Fibroblast of peridontal ligament (primary cell): ENCODE data around the gene CCDC88A.
"Not testable (repeated sequence)": the region's sequence is repeated elsewhere in the genome, so short reads cannot be mapped to it uniquely, and the experiment has no call there.

Experiments
- DNase-seq: peaks from one replicate; pipeline ENCODE4 v3.0.0-alpha.2; 2010; ENCODE audit errors: extremely low read depth

CCDC88A gene

GRCh38 chr2:55301277-55301676 is 118.4 kb downstream of the CCDC88A start:
- DNase-seq: no peak

DNA sequence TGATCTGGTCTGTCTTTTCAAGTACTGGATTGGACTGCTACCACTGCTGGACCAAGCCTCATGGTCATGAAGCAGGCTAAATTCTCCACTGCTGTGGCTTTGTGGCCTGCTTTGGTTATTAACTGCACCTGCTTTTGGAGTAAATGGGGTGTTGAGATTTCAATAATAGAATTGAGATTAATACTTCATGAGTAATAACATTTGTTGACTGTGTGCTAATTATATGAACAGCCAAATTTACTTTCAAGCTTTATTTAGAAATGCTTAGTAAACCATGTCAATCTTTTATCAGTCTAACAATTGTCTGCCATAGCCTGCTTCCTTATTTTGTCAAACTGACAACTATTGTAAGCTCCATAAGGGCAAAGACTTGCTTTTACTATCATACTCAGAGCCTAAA is 123.3 kb downstream of the CCDC88A start:
- no peak for DNase-seq

DNA sequence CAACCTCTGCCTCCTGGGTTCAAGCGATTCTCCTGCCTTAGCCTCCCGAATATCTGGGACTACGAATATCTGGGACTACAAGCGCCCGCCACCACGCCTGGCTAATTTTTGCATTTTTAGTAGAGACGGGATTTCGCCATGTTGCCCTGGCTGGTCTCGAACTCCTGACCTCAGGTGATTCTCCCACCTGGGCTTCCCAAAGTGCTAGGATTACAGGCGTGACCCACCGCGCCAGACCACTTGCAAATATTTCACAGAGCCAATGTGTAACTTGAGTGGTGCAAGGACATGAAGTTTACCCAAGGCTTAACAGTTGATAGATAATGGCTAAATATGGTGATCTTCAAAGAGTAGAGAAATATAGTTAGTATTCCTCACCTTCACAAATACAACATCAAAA is 136.6 kb downstream of the CCDC88A start:
- no peak for DNase-seq

- DNase-seq: peak; percentile 79
These were observed 137.3 kb downstream of the CCDC88A start for GRCh38 chr2:55282110-55282917.

- not testable (repeated sequence) for DNase-seq
These were observed 138.7 kb downstream of the CCDC88A start for GRCh38 chr2:55280851-55281546.

DNA sequence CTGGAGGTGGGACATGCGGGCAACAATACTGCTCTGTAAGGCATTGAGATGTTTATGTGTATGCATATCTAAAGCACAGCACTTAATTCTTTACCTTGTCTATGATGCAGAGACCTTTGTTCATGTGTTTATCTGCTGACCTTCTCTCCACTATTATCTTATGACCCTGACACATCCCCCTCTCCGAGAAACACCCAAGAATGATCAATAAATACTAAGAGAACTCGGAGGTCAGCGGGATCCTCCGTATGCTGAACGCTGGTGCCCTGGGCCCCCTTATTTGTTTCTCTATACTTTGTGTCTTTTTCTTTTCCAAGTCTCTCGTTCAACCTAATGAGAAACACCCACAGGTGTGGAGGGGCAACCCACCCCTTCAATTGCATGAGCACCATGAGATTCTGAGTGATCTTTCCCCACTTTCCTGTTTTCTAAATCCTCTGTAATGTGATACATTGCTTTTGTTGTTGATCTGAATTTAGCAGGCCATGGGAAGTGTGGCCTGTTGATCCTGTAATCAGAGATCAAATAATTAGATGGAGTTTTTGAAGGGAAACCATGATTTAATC is 139.7 kb downstream of the CCDC88A start:
- not testable (repeated sequence) for DNase-seq

- not testable (repeated sequence) for DNase-seq
These were observed 140.3 kb downstream of the CCDC88A start for GRCh38 chr2:55279214-55279835.

- no peak for DNase-seq
These were observed 142.3 kb downstream of the CCDC88A start for GRCh38 chr2:55277310-55277709.

DNA sequence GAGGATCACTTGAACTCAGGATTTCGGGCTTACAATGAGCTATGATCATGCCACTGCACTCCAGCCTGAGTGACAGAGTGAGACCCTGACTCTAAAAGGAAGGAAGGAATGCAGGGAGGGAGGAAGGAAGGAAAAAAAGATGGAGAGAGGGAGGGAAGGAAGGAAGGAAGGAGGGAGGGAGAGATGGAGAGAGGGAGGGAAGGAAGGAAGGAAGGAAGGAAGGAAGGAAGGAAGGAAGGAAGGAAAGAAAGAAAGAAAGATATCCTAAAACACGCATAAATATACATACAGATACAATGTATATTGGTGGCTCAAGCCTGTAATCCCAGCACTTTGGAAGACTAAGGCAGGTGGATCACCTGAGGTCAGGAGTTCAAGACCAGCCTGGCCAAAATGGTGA is 145.3 kb downstream of the CCDC88A start:
- DNase-seq: not testable (repeated sequence)

DNA sequence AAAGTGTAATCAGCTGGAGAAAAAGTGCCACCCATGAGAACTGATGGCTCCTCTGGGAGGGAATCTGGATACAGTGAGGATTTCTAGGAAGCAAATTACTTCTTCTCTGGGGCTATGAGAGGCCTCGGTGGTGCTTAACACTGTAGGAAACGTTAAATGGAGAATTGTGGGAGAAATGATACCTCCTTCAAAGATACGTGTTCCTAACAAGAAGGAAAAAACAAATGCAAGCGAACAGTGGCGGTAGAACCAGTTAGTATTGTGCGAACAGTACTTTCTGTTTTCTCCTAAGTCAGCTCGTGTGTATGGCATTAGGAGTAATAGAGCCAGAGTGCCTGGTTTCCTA is 150.0 kb downstream of the CCDC88A start:
- peak; percentile 26 for DNase-seq

DNA sequence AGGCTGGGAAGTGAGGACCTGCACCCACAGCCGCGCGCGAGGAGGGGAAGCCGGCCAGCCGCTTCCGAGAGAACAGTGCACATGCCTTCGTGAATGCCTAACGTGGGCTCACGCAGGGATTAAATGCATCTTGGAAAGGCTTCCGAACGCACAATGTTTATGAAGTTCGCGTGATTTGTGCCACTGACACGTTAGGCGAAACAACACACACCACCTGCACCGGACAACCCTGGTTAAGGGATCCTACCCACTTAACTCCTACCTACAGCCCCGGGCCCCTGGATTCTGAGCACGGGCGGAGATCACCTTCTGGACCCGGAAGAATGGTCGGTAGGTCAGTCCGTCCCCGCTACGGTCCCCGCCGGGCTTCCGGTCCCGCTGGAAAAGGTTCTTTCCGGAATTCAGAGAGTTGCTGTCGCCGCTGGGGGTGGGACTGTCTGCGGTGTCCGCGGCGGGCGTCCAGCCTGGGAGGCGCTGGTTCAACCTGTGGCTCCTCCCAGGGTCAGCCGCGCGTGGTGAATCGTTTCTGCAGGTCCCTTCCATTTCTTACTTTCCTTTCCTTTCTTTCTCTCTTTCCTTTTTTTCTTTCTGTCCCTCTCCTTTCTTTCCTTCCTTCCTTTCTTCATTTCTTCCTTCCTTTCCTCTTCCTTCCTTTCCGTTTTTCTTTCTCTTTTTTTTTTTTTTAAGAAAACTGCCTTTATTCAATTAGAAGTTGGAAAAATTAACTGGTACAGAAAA is 150.6 kb downstream of the CCDC88A start, which contains the start of gene MTIF2:
Gene MTIF2 (minus strand): TSS at position 325 of the 738 bp plus-strand sequence. CDS start 5,373 bp downstream, outside the sequence.
- DNase-seq: peak; percentile 89

DNA sequence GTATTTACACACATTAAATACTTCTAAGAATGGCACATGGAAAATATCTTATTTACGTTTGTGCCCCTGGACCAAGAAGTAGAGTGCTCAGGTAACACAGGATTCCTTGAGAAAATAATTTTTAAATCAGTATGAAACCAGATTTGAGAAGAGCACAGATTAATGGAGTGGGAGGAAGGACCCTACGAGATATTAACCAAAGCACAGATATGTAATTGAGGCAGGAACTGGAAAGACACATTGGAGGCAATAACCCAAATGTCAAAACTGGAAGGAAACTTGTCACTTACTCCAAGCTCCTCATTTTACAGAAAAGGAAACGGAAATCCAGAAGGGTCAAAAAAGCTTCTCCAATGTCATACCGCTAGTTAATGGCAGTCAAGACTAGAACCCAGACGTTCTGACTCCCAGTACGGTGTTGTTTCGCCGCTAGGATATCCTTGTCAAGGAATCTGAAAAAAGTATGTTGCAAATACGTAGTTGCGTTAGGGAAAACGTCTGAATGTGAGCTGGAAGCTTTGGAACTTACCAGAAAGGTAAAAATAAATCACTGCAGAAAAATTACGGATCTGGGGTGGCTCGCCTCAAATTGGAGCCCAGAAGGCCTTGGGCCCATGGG is 151.3 kb downstream of the CCDC88A start:
- DNase-seq: no peak

GRCh38 chr2:55259586-55259985 is 160.1 kb downstream of the CCDC88A start:
- not testable (repeated sequence) for DNase-seq

GRCh38 chr2:55252832-55253231 is 166.8 kb downstream of the CCDC88A start:
- no peak for DNase-seq

- DNase-seq: no peak
These were observed 172.6 kb downstream of the CCDC88A start for GRCh38 chr2:55247025-55247424.

GRCh38 chr2:55245411-55245810 is 174.2 kb downstream of the CCDC88A start:
- no peak for DNase-seq

GRCh38 chr2:55242617-55243016 is 177.0 kb downstream of the CCDC88A start:
- DNase-seq: no peak

DNA sequence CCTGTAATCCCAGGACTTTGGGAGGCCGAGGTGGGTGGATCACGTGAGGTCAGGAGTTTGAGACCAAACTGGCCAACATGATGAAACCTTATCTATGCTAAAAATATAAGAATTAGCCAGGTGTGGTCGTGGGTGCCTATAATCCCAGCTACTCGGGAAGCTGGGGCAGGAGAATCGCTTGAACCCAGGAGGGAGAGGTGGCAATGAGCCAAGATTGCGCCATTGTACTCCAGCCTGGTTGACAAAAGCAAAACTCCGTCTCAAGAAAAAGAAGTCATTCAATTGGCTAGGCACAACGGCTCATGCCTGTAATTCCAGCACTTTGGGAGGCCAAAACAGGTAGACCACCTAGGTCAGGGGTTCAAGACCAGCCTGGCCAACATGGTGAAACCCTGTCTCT is 178.1 kb downstream of the CCDC88A start:
- DNase-seq: not testable (repeated sequence)

DNA sequence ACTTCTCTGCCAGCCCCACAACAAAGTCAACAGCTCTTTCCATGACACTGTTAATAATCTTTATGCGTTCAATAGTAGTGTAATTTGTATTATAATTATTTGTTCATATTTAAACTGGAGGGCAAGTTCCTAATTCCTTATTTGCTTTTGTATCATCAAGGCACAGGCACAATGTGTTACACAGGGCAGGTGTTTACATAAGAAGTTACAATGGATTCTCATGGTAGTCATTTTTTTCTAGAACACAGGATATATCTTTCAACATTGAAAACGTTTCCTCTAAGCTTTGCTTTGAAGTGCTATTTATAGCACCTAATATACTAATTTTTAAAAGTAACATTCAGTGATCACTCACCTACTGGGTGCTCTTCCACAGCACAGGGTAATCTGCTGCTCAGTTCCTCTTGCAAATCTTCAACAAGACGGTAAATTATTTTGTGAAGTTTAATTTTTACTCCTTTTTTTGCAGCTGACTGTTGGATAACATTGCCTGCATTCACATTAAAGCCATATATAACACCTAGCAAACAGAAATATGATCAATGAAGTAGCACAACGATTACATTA is 179.9 kb downstream of the CCDC88A start:
- DNase-seq: no peak
